ENCODE data around the gene DUSP12. TPM values are rescaled to one million over a fixed set of nuclear protein-coding genes. Genes with fewer than 3 reads are reported as not detected.

Gene DUSP12
- total RNA-seq, 3 donors from 2014 or later, result 41.7 to 45.1 (median 41.7) TPM

DNA sequence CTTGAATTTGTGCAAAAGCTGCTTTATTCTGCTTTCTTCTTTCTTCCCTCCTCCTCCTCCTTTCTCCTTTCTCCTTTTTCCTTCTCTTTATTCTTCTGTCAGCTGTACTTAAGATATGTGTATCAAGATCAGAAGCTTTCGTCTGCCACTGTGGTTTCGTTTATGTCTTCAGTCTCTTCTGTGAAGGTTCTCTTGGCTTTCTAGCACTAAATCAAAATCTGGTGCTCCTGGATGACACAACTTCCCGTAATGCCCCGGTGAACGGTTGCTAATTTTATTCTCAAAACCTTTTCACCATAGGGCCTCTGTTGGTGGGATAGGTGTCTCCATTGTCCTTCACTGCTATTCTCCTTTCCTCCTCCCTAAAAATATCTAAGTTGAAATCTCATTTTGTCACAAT, 21.6 kb downstream of the DUSP12 start:
- DNase-seq (no peak), ATAC-seq (peak in 1 of 2 donors; percentile 7)
- no peak overlapping the region for H3K4me3 Mint-ChIP-seq
- H3K27me3 Mint-ChIP-seq (ENCODE audit: low read depth), result no peaks in the 10 kb centered on the region
- H3K4me1 Mint-ChIP-seq (ENCODE audit: low read depth), result peaks cover 35% of the 10 kb centered on the region
- H3K9me3 Mint-ChIP-seq, result no peaks in the 10 kb centered on the region
- peaks cover 4% of the 10 kb centered on the region for H3K36me3 Mint-ChIP-seq (ENCODE audit: insufficient read depth)

DNA sequence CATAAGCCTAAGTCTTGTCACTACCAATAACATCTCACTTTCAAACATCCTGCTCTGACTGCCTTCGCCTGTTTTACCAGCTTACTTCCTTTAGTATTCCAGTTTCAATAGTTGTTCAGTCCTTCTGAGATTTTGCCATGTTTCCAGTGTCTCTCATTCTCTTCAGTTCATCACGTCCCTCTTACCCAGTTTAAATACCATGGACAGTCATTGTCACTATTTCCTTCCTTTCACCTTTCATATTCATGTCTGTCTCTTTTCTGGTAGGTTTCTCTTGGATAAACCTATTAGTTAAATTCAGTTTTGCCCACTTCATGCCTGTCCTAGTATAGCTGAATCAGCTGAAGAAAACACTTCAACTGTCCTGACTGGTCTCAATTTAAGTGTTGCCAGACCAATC, 22.4 kb downstream of the DUSP12 start:
- Mint-ChIP-seq H3K4me3 (no peak overlapping the region), H3K27me3 (ENCODE audit: low read depth) (no peaks in the 10 kb centered on the region), H3K9me3 (no peaks in the 10 kb centered on the region), H3K36me3 (ENCODE audit: insufficient read depth) (peaks cover 4% of the 10 kb centered on the region), H3K4me1 (ENCODE audit: low read depth) (peaks cover 29% of the 10 kb centered on the region)
- no peak for DNase-seq
- ATAC-seq, result no peak

DNA sequence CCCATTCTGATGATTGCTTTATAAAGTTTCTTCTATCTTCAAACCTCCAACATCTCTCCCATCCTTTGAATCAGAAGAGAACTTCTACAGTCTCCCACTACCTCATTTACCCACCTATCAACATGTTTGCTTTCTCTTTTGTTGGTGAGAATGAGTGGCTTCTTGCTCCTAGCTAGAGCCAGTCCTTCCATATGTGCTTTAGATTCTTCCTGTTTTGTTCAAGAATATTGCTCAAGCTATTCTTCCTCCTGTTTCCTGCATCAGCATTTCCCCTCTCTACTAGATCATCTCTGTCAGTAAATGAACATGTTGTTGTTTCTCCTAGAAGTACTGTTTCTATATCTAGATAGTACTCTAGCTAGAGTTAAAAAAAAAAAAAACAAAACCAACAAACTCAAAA, 22.8 kb downstream of the DUSP12 start:
- Mint-ChIP-seq H3K4me3 (no peak overlapping the region), H3K4me1 (ENCODE audit: low read depth) (peaks cover 25% of the 10 kb centered on the region), H3K9me3 (no peaks in the 10 kb centered on the region), H3K27me3 (ENCODE audit: low read depth) (no peaks in the 10 kb centered on the region), H3K36me3 (ENCODE audit: insufficient read depth) (peaks cover 4% of the 10 kb centered on the region)
- ATAC-seq (peak; percentile 38 to 55), DNase-seq (no peak)

- DNase-seq (no peak), ATAC-seq (no peak)
- Mint-ChIP-seq H3K4me1 (ENCODE audit: low read depth) (peaks cover 17% of the 10 kb centered on the region), H3K9me3 (no peaks in the 10 kb centered on the region), H3K4me3 (no peak overlapping the region), H3K36me3 (ENCODE audit: insufficient read depth) (peaks cover 1% of the 10 kb centered on the region), H3K27me3 (ENCODE audit: low read depth) (no peaks in the 10 kb centered on the region)
Observed at GRCh38 chr1:161773791-161774190, 24.2 kb downstream of the DUSP12 start.

DNA sequence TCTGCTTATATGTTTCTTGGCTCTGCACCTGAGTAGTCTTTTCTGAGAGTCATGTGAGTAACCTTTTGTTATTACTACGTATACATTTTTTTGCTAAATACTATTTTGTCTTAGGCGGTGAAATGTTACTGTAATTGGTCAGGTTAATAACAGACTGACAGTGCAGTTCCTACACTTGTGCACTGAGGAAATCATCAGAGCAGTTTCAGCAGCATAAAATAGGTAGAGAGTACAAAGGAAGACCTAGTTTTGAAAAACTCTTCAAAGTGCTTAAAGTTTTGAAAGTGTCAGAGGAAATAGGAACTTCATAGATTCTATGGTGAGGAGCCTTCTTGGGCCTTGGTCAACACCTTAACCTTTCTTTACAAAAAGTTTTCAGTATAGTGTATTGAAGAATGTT, 27.7 kb downstream of the DUSP12 start:
- Mint-ChIP-seq H3K36me3 (ENCODE audit: insufficient read depth) (peaks cover 9% of the 10 kb centered on the region), H3K4me1 (ENCODE audit: low read depth) (peaks cover 14% of the 10 kb centered on the region), H3K4me3 (no peak overlapping the region), H3K9me3 (no peaks in the 10 kb centered on the region), H3K27me3 (ENCODE audit: low read depth) (no peaks in the 10 kb centered on the region)
- no peak for DNase-seq
- ATAC-seq, result no peak

DNA sequence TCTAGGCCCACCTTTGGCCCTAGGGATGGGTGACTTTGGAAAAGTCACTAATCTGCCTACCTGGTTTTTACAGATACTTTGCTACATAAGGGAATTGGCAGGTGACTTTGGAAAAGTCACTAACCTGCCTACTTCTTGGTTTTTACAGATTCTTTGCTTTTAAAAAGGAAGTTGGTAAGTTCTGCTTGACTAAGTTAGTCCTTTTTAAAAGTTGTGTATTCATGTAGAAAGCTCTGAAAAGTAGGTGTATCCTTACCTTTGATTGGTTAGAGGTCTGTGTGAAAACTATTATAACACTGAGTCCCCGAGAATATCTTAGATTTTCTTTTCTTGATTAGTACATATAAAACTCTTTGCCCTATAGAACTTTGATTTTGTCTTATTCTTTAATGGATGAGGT, 28.9 kb downstream of the DUSP12 start:
- Mint-ChIP-seq H3K27me3 (ENCODE audit: low read depth) (no peaks in the 10 kb centered on the region), H3K4me3 (no peak overlapping the region), H3K9me3 (no peaks in the 10 kb centered on the region), H3K4me1 (ENCODE audit: low read depth) (peaks cover 10% of the 10 kb centered on the region), H3K36me3 (ENCODE audit: insufficient read depth) (peaks cover 17% of the 10 kb centered on the region)
- ATAC-seq (no peak), DNase-seq (no peak)

DNA sequence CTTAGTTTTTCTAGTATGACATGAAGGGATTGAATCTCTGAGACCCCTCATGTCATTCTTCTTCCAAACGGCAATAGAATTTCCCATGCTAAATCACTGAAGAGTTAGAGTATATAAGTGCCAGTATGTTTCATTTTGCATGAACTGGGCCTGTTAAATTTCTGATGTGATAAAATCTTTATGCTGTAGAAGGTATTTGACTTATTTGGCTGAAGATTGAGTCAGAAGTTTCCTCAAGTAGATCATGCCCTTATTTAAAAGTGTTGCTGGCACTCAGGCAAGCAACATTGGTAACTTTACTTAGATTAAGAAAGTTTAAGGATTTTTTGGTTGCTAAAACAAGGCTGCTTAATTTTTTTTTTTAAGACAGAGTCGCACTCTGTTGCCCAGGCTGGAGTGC, 29.8 kb downstream of the DUSP12 start:
- H3K27me3 Mint-ChIP-seq (ENCODE audit: low read depth), result no peaks in the 10 kb centered on the region
- peaks cover 4% of the 10 kb centered on the region for H3K4me1 Mint-ChIP-seq (ENCODE audit: low read depth)
- H3K36me3 Mint-ChIP-seq (ENCODE audit: insufficient read depth), result peaks cover 22% of the 10 kb centered on the region
- H3K4me3 Mint-ChIP-seq, result no peak overlapping the region
- ATAC-seq (no peak), DNase-seq (no peak)
- H3K9me3 Mint-ChIP-seq, result no peaks in the 10 kb centered on the region

DNA sequence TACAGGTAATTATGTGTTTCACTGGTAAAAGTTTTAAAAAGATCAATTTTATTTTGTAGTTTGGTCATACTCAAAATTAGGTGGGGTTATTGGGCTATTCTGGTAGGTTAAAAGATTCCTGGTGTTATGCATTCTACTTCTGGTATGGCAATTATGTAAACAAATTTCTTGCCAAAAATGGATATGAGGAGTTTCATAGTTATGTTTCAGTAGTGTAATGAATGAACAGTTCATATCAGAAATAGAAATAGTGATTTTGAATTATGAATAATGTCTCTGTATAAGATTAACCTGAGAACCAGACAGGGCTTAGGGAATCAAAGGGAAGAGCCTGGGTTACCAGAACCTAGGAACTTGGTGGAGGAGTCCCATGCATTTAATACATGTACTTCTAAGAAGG, 32.4 kb downstream of the DUSP12 start:
- Mint-ChIP-seq H3K4me1 (ENCODE audit: low read depth) (peaks cover 4% of the 10 kb centered on the region), H3K36me3 (ENCODE audit: insufficient read depth) (peaks cover 37% of the 10 kb centered on the region)

DNA sequence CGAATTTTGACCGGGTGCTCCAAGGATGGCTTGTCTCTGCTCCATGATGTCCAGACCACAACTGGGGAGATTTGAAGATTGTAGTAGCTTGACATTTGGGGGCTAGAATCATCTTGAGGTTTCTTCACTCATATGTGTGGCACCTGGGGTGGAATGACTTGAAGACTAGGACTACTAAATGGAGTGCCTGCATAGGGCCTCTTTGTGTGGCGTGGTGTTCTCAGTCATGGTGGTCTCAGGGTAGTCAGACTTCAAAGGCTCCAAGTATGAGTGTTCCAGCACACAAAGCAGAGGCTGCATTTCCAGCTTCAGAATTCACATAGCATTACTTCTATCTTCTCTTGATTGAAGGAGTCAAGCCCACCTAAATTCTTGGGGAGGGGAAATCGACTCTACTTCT, 33.3 kb downstream of the DUSP12 start:
- no peaks in the 10 kb centered on the region for H3K27me3 Mint-ChIP-seq (ENCODE audit: low read depth)
- DNase-seq (no peak), ATAC-seq (peak in 1 of 2 donors; percentile 48)
- H3K4me1 Mint-ChIP-seq (ENCODE audit: low read depth), result peaks cover 7% of the 10 kb centered on the region
- no peaks in the 10 kb centered on the region for H3K9me3 Mint-ChIP-seq
- H3K36me3 Mint-ChIP-seq (ENCODE audit: insufficient read depth), result peaks cover 42% of the 10 kb centered on the region
- H3K4me3 Mint-ChIP-seq, result no peak overlapping the region

More for the DNA sequence above, 32.4 kb downstream of the DUSP12 start:
- no peaks in the 10 kb centered on the region for H3K27me3 Mint-ChIP-seq (ENCODE audit: low read depth)
- no peak overlapping the region for H3K4me3 Mint-ChIP-seq
- no peak for ATAC-seq
- DNase-seq, result no peak
- no peaks in the 10 kb centered on the region for H3K9me3 Mint-ChIP-seq

DNA sequence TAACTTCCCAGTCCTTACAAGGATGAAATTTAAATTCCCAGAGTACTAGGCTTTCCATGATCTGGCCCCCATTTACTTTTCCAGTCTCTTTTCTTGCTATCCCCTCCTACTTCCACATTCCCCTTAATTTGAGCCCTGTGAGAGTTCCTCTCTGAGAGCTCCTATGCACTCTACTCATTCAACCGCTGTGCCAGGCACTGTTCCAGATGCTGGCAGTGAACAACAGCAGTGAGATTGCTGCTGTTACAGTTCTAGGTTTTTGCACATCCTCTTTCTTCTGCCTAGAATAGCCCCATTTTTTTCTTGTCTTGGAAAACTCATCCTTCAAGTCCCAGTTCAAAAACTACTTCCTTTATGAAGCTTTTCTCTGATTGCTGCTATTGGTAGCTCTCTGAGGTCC, 35.4 kb downstream of the DUSP12 start:
- Mint-ChIP-seq H3K4me3 (no peak overlapping the region), H3K27me3 (ENCODE audit: low read depth) (no peaks in the 10 kb centered on the region), H3K36me3 (ENCODE audit: insufficient read depth) (peaks cover 44% of the 10 kb centered on the region), H3K4me1 (ENCODE audit: low read depth) (peaks cover 4% of the 10 kb centered on the region), H3K9me3 (no peaks in the 10 kb centered on the region)
- DNase-seq, result no peak
- no peak for ATAC-seq

GRCh38 chr1:161787355-161787754, 37.8 kb downstream of the DUSP12 start:
- DNase-seq (no peak), ATAC-seq (no peak)
- Mint-ChIP-seq H3K36me3 (ENCODE audit: insufficient read depth) (peaks cover 49% of the 10 kb centered on the region), H3K27me3 (ENCODE audit: low read depth) (no peaks in the 10 kb centered on the region), H3K4me3 (no peak overlapping the region), H3K4me1 (ENCODE audit: low read depth) (peaks cover 4% of the 10 kb centered on the region), H3K9me3 (no peaks in the 10 kb centered on the region)

DNA sequence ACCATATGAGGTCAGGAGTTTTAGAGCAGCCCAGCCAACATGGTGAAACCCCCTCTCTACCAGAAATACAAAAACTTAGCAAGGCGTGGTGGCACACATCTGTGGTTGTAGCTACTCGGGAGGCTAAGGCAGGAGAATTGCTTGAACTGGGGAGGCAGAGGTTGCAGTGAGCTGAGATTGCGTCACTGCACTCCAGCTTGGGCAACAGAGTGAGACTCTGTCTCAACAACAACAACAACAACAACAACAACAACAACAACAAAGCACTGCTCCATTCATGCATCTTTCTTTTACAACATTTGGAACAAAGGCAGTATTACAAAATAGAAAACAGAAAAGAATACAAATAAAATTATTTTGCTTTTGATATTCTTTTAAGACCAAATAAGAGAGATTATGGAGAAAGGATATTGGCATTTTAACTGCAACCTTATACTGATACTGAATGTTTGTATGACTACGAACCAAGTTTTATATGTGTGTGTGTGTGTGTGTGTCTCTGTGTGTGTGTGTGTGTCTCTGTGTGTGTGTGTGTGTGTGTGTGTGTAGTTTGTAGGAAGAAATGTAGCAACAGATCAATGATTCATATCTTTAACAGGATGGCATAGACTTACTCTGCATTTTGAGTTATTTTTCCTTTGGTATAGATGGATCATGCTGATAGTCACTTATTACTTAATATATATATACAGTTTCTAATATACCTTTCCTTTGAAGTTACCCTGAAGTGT, 41.2 kb downstream of the DUSP12 start:
- Mint-ChIP-seq H3K4me1 (ENCODE audit: low read depth) (peaks cover 8% of the 10 kb centered on the region), H3K36me3 (ENCODE audit: insufficient read depth) (peaks cover 47% of the 10 kb centered on the region), H3K9me3 (no peaks in the 10 kb centered on the region), H3K27me3 (ENCODE audit: low read depth) (no peaks in the 10 kb centered on the region), H3K4me3 (no peak overlapping the region)
- ATAC-seq, result no peak
- DNase-seq, result no peak

DNA sequence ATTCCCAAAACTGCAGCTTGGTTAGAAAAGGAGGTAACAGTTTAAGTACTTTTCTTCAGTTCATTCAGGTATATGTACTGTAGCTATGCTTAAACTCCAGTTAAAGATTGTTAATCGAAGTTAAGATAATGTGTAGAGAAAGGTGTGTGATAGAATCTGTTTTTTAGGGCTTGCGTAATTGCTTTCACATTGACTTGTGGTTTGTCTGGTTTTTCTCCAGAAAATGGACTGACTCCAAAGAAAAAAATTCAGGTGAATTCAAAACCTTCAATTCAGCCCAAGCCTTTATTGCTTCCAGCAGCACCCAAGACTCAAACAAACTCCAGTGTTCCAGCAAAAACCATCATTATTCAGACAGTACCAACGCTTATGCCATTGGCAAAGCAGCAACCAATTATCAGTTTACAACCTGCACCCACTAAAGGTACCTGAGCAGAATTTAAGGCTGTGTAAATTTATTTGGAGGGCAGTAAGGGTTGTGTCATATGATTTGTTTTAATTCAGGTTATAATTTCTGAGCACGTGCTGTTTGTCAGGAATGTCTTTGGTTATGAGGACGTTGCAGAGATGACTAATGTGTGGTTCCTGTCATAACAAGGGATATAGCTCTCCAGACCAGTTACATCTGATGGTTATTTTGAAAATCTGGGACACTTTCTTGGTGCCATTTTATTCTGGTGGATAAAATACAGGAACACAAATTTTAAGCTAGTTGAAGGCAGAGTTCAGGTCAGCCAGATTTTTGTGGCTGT, 42.5 kb downstream of the DUSP12 start:
- DNase-seq (no peak), ATAC-seq (no peak)
- Mint-ChIP-seq H3K9me3 (no peaks in the 10 kb centered on the region), H3K36me3 (ENCODE audit: insufficient read depth) (peaks cover 39% of the 10 kb centered on the region), H3K4me3 (no peak overlapping the region), H3K4me1 (ENCODE audit: low read depth) (peaks cover 8% of the 10 kb centered on the region), H3K27me3 (ENCODE audit: low read depth) (no peaks in the 10 kb centered on the region)

GRCh38 chr1:161792740-161793139, 43.2 kb downstream of the DUSP12 start:
- no peak for DNase-seq
- ATAC-seq, result peak; percentile 96 to 99
- no peaks in the 10 kb centered on the region for H3K27me3 Mint-ChIP-seq (ENCODE audit: low read depth)
- H3K36me3 Mint-ChIP-seq (ENCODE audit: insufficient read depth), result peaks cover 40% of the 10 kb centered on the region
- no peaks in the 10 kb centered on the region for H3K9me3 Mint-ChIP-seq
- H3K4me1 Mint-ChIP-seq (ENCODE audit: low read depth), result peaks cover 6% of the 10 kb centered on the region
- no peak overlapping the region for H3K4me3 Mint-ChIP-seq

- ATAC-seq (no peak), DNase-seq (no peak)
- Mint-ChIP-seq H3K36me3 (ENCODE audit: insufficient read depth) (peaks cover 40% of the 10 kb centered on the region), H3K4me3 (no peak overlapping the region), H3K27me3 (ENCODE audit: low read depth) (no peaks in the 10 kb centered on the region), H3K4me1 (ENCODE audit: low read depth) (peaks cover 5% of the 10 kb centered on the region), H3K9me3 (no peaks in the 10 kb centered on the region)
Observed at GRCh38 chr1:161799792-161800191, 50.2 kb downstream of the DUSP12 start.
